Ectodermal cell (in vitro differentiated cells): ENCODE results near the gene PTBP3.

ENCODE experiments used
- H3K27ac ChIP-seq: 2 replicates; pipeline ENCODE4 v1.7.0; 2013; ENCODE audit warnings: mild to moderate bottlenecking, low read depth, low read length; ENCODE audit not compliant: insufficient read depth, poor library complexity, severe bottlenecking
- H3K27me3 ChIP-seq: 2 replicates; pipeline ENCODE4 v1.7.0; 2013; ENCODE audit warnings: mild to moderate bottlenecking, low read length; ENCODE audit not compliant: insufficient read depth, control insufficient read depth, poor library complexity, severe bottlenecking
- H3K36me3 ChIP-seq: one replicate; pipeline ENCODE4 v1.7.0; 2013; ENCODE audit warnings: low read length; ENCODE audit not compliant: control insufficient read depth, insufficient read depth
- H3K4me1 ChIP-seq: one replicate; pipeline ENCODE4 v1.7.0; 2013; ENCODE audit warnings: low read length; ENCODE audit not compliant: control insufficient read depth, insufficient read depth
- H3K4me3 ChIP-seq: 2 replicates; pipeline ENCODE4 v1.7.0; 2013; ENCODE audit warnings: low read depth, low read length, control low read depth; ENCODE audit not compliant: insufficient read depth
- H3K9me3 ChIP-seq: 2 replicates; pipeline ENCODE4 v1.7.0; 2013; ENCODE audit warnings: mild to moderate bottlenecking, low read length, moderate library complexity; ENCODE audit not compliant: control insufficient read depth
- WGBS, 2 experiments: methylation state at CpG; one replicate each; pipeline ENCODE4 v1.1.7; 2013; ENCODE audit warnings: missing lambda C conversion rate in 2 of 2; 5-methylcytosine and 5-hydroxymethylcytosine counted together

The PTBP3 gene

GRCh38 chr9:112174222-112174964, 159.0 kb downstream of the PTBP3 start:
- Histone ChIP-seq H3K36me3 (no peaks in the 10 kb centered on the region), H3K27me3 (peaks cover 48% of the 10 kb centered on the region), H3K27ac (no peak overlapping the region), H3K4me3 (peak overlapping the region; percentile 53), H3K9me3 (no peaks in the 10 kb centered on the region), H3K4me1 (peaks cover 3% of the 10 kb centered on the region)
- 8 to 10% methylated on average over 40 to 42 of the region's 42 CpGs for WGBS, 2 experiments

- Histone ChIP-seq H3K27ac (no peak overlapping the region), H3K36me3 (no peaks in the 10 kb centered on the region), H3K27me3 (peaks cover 48% of the 10 kb centered on the region), H3K4me3 (no peak overlapping the region), H3K4me1 (peaks cover 3% of the 10 kb centered on the region), H3K9me3 (no peaks in the 10 kb centered on the region)
- 91 to 93% methylated on average over 18 of the region's 18 CpGs for WGBS, 2 experiments
These were observed 159.8 kb downstream of the PTBP3 start for GRCh38 chr9:112173489-112174221.

GRCh38 chr9:112170968-112171367, 162.5 kb downstream of the PTBP3 start:
- H3K27ac ChIP-seq: no peak overlapping the region

DNA sequence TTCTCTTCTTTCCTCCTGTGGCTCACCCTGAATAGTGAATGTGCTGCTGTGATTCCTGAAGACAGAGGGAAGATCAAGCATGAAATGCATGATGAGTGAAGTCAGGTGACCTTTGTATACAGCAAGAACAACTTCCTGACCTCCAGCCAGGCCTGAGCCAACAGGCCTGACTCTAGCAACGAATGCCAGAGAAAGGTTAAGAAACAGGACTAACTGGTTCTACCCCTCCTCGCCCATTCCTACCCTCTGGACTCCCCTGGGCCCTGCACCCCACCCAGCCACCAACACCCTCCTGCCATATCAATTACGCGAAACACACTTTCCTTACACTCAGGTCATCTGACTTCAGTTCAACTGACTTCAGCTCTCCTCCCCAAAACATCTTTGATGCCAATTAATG, 163.2 kb downstream of the PTBP3 start:
- Histone ChIP-seq H3K27me3 (peaks cover 21% of the 10 kb centered on the region), H3K27ac (no peak overlapping the region), H3K36me3 (no peaks in the 10 kb centered on the region), H3K9me3 (no peaks in the 10 kb centered on the region), H3K4me1 (peaks cover 5% of the 10 kb centered on the region), H3K4me3 (no peak overlapping the region)
- 84 to 88% methylated on average over 4 of the region's 4 CpGs for WGBS, 2 experiments

More at GRCh38 chr9:112170968-112171367, 162.5 kb downstream of the PTBP3 start:
- Histone ChIP-seq H3K4me3 (no peak overlapping the region), H3K36me3 (no peaks in the 10 kb centered on the region), H3K9me3 (no peaks in the 10 kb centered on the region), H3K27me3 (peaks cover 28% of the 10 kb centered on the region), H3K4me1 (peaks cover 9% of the 10 kb centered on the region)
- 93 to 95% methylated on average over 5 of the region's 5 CpGs for WGBS, 2 experiments

DNA sequence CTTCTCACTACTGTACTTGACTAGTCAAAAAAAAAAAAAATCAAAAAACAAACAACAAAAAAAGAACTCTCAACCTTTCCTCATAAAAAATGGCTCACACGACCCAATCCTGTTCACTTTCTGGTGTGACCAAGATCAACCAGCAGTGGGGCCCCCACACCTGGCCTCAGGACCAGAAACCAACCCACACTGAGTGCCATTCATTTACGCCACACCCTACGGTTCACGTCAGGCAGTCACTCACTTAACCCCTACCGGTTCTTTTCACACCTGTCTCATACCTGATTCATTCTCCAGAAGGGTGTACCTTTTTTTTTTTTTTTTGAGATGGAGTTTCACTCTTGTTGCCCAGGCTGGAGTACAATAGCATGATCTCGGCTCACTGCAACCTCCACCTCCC, 164.1 kb downstream of the PTBP3 start:
- no peaks in the 10 kb centered on the region for H3K36me3 ChIP-seq
- 94 to 95% methylated on average over 6 of the region's 6 CpGs for WGBS, 2 experiments
- no peak overlapping the region for H3K27ac ChIP-seq
- H3K9me3 ChIP-seq: no peaks in the 10 kb centered on the region
- H3K4me1 ChIP-seq: peaks cover 5% of the 10 kb centered on the region
- peaks cover 13% of the 10 kb centered on the region for H3K27me3 ChIP-seq
- no peak overlapping the region for H3K4me3 ChIP-seq

- Histone ChIP-seq H3K36me3 (no peaks in the 10 kb centered on the region), H3K4me3 (no peak overlapping the region), H3K4me1 (peaks cover 5% of the 10 kb centered on the region), H3K27ac (no peak overlapping the region), H3K27me3 (peaks cover 1% of the 10 kb centered on the region), H3K9me3 (no peaks in the 10 kb centered on the region)
- WGBS, 2 experiments: 96 to 97% methylated on average over 3 of the region's 3 CpGs
These were observed 165.2 kb downstream of the PTBP3 start for GRCh38 chr9:112168197-112168596.
